ENCODE data around the gene AGAP1. TPM values are rescaled to one million over a fixed set of nuclear protein-coding genes. Genes with fewer than 3 reads are reported as not detected.

Gene AGAP1
- total RNA-seq, 1 donor from 2014 or later: 21.1 TPM

- H3K4me3 ChIP-seq: no peak overlapping the region
- H3K9me3 ChIP-seq: no peaks in the 10 kb centered on the region
- H3K36me3 ChIP-seq: no peaks in the 10 kb centered on the region
- no peak for DNase-seq (ENCODE audit: extremely low spot score in 2 of 2)
- intact Hi-C loops (cut with DNase I): no loop called here
- no peak for TF ChIP-seq POLR2A (IDR thresholded peaks at IDR 0.05)
- TF ChIP-seq POLR2AphosphoS5 (IDR thresholded peaks at IDR 0.05; ENCODE audit: insufficient read depth in 1 of 2, low read depth in 1 of 2): no peak
- no peak for TF ChIP-seq CTCF (IDR thresholded peaks at IDR 0.05)
- no peaks in the 10 kb centered on the region for H3K27me3 ChIP-seq
- H3K27ac ChIP-seq: no peak overlapping the region
- H3K4me1 ChIP-seq: no peaks in the 10 kb centered on the region
Measured at GRCh38 chr2:236017446-236017845, 523.6 kb downstream of the AGAP1 start.

GRCh38 chr2:236019434-236019833, 525.6 kb downstream of the AGAP1 start:
- intact Hi-C loops (cut with DNase I): no loop called here
- no peaks in the 10 kb centered on the region for H3K9me3 ChIP-seq
- H3K4me1 ChIP-seq: no peaks in the 10 kb centered on the region
- H3K36me3 ChIP-seq: no peaks in the 10 kb centered on the region
- TF ChIP-seq POLR2A (IDR thresholded peaks at IDR 0.05) (no peak), POLR2AphosphoS5 (IDR thresholded peaks at IDR 0.05; ENCODE audit: insufficient read depth in 1 of 2, low read depth in 1 of 2) (no peak), CTCF (IDR thresholded peaks at IDR 0.05) (no peak)
- H3K27ac ChIP-seq: no peak overlapping the region
- no peak overlapping the region for H3K4me3 ChIP-seq
- no peaks in the 10 kb centered on the region for H3K27me3 ChIP-seq
- DNase-seq (ENCODE audit: extremely low spot score in 2 of 2): no peak

GRCh38 chr2:236021499-236022057, 527.7 kb downstream of the AGAP1 start:
- TF ChIP-seq POLR2AphosphoS5 (IDR thresholded peaks at IDR 0.05; ENCODE audit: insufficient read depth in 1 of 2, low read depth in 1 of 2) (no peak), POLR2A (IDR thresholded peaks at IDR 0.05) (no peak), CTCF (IDR thresholded peaks at IDR 0.05) (no peak)
- no peak overlapping the region for H3K27ac ChIP-seq
- H3K4me3 ChIP-seq: no peak overlapping the region
- H3K27me3 ChIP-seq: no peaks in the 10 kb centered on the region
- intact Hi-C loops (cut with DNase I): no loop called here
- H3K36me3 ChIP-seq: no peaks in the 10 kb centered on the region
- no peaks in the 10 kb centered on the region for H3K9me3 ChIP-seq
- no peaks in the 10 kb centered on the region for H3K4me1 ChIP-seq
- no peak for DNase-seq (ENCODE audit: extremely low spot score in 2 of 2)

- no peak overlapping the region for H3K4me3 ChIP-seq
- H3K27me3 ChIP-seq: no peaks in the 10 kb centered on the region
- H3K9me3 ChIP-seq: no peaks in the 10 kb centered on the region
- no peaks in the 10 kb centered on the region for H3K4me1 ChIP-seq
- DNase-seq (ENCODE audit: extremely low spot score in 2 of 2): no peak
- H3K36me3 ChIP-seq: no peaks in the 10 kb centered on the region
- intact Hi-C loops (cut with DNase I): no loop called here
- TF ChIP-seq POLR2AphosphoS5 (IDR thresholded peaks at IDR 0.05; ENCODE audit: insufficient read depth in 1 of 2, low read depth in 1 of 2): no peak
- H3K27ac ChIP-seq: no peak overlapping the region
Measured at GRCh38 chr2:236022128-236022527, 528.3 kb downstream of the AGAP1 start.

- DNase-seq (ENCODE audit: extremely low spot score in 2 of 2): no peak
- H3K27me3 ChIP-seq: no peaks in the 10 kb centered on the region
- no peaks in the 10 kb centered on the region for H3K9me3 ChIP-seq
- TF ChIP-seq POLR2AphosphoS5 (IDR thresholded peaks at IDR 0.05; ENCODE audit: insufficient read depth in 1 of 2, low read depth in 1 of 2): no peak
- no peak for TF ChIP-seq POLR2A (IDR thresholded peaks at IDR 0.05)
- no peak for TF ChIP-seq CTCF (IDR thresholded peaks at IDR 0.05)
- H3K4me1 ChIP-seq: no peaks in the 10 kb centered on the region
- H3K4me3 ChIP-seq: no peak overlapping the region
- intact Hi-C loops (cut with DNase I): no loop called here
- H3K36me3 ChIP-seq: no peaks in the 10 kb centered on the region
- H3K27ac ChIP-seq: no peak overlapping the region
Measured at GRCh38 chr2:236025892-236026291, 532.0 kb downstream of the AGAP1 start.

Data from vagina (tissue), 2 donors.